HUES64 (cell line): ENCODE measurements around the gene SMIM45.
"Not testable (repeated sequence)": the region's sequence is repeated elsewhere in the genome, so short reads cannot be mapped to it uniquely, and the experiment has no call there.

Experiments
- H3K27ac ChIP-seq: 2 replicates; pipeline ENCODE4 v1.7.0; 2013; ENCODE audit warnings: low read depth, low read length, inconsistent platforms
- H3K27me3 ChIP-seq: 2 replicates; pipeline ENCODE4 v1.6.1; 2013; ENCODE audit warnings: mild to moderate bottlenecking, low read length; ENCODE audit not compliant: insufficient read depth
- H3K36me3 ChIP-seq: 2 replicates; pipeline ENCODE4 v1.6.1; 2013; ENCODE audit warnings: mild to moderate bottlenecking, low read length; ENCODE audit not compliant: insufficient read depth
- H3K4me1 ChIP-seq: 2 replicates; pipeline ENCODE4 v1.6.1; 2013; ENCODE audit warnings: mild to moderate bottlenecking, low read length, moderate library complexity; ENCODE audit not compliant: insufficient read depth
- H3K4me3 ChIP-seq: 2 replicates; pipeline ENCODE4 v1.5.1; 2013; ENCODE audit warnings: mild to moderate bottlenecking, low read length, moderate library complexity
- H3K9ac ChIP-seq: 2 replicates; pipeline ENCODE4 v1.6.1; 2013; ENCODE audit warnings: mild to moderate bottlenecking, low read depth, low read length
- H3K9me3 ChIP-seq: 2 replicates; pipeline ENCODE4 v1.6.1; 2013; ENCODE audit warnings: low read depth, low read length; ENCODE audit not compliant: insufficient read depth
- WGBS: fragments of 150-250, 120-280 bp; methylation state at CpG from one replicate; pipeline ENCODE4 v1.1.7; 2013; ENCODE audit warnings: missing lambda C conversion rate; 5-methylcytosine and 5-hydroxymethylcytosine counted together

The SMIM45 gene

DNA sequence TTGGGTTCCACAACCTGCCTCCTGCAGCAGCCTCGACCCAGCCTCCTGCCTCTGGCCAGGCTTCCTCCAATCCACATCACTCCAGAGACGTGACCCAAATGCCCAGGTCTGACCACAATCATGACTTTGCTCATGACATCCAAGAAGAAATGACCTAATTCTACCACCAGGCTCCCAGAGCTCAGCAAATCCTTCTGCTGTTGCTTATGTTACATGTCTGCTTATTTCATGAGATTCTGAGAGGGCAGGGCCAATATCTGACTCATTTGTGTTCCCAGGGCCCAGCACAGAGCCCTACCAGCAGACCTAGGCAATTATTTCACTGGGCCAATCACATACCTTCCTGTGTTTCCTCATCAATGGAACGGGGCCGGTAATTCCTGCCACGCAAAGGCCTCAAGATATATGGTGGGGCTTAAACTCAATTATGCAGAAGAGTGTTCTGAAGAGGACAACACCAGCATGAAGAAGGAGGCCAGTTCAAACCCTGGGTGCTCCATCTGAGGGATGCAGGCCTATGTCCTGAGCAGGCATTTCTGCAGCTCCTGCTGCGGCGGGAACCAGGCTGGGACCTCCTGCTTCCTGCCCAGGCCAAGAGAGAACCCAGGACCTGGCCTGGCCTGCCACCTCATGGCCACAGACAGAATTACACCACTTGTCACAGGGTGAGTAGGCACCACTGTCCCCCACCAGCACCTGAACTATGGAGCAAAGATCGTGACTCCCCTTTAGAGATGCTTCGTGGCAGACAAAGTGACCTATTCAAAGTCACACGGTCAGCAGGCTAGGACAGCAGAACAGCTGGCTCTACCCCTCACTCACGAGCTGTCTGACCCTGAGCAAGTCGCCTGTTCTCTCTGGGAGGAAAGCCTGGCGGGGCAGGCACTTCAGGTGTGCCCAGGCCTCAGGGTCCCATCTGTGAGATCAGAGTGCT lies 10.9 kb upstream of the SMIM45 start:
- Histone ChIP-seq H3K9me3 (no peaks in the 10 kb centered on the region), H3K36me3 (peaks cover 73% of the 10 kb centered on the region), H3K4me3 (no peak overlapping the region), H3K27me3 (no peaks in the 10 kb centered on the region), H3K9ac (no peak overlapping the region), H3K4me1 (peaks cover 6% of the 10 kb centered on the region), H3K27ac (no peak overlapping the region)
- 72% methylated on average over 13 of the region's 13 CpGs for WGBS

DNA sequence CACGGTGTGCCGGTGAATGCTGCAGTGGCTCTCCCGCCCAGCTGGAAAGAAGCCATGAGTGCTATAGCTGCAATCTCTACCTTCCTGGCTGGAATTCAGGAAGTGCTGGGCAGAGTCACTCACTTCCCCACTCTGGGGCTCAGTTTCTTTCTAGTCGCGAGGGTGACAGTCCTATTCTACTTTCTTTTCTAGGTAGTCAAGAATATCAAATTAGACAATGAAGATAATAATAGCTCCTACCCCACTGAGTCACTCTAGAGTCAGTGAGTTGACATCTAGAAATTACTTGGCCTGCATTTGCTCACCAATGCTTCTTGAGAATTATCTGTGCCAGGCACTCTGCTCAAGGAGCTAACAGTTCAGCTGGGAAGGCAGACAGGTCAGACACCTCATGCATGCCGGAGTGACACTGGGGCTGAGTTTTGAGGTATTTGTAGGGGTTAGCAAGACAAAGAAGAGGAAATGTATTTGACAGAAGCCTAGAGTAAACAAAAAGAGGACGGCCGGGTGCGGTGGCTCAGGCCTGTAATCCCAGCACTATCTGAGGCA lies 8.2 kb upstream of the SMIM45 start:
- no peak overlapping the region for H3K9ac ChIP-seq
- peaks cover 6% of the 10 kb centered on the region for H3K4me1 ChIP-seq
- no peak overlapping the region for H3K27ac ChIP-seq
- H3K36me3 ChIP-seq, result peaks cover 55% of the 10 kb centered on the region
- no peaks in the 10 kb centered on the region for H3K27me3 ChIP-seq
- no peak overlapping the region for H3K4me3 ChIP-seq
- H3K9me3 ChIP-seq, result no peaks in the 10 kb centered on the region
- 86% methylated on average over 9 of the region's 9 CpGs for WGBS

DNA sequence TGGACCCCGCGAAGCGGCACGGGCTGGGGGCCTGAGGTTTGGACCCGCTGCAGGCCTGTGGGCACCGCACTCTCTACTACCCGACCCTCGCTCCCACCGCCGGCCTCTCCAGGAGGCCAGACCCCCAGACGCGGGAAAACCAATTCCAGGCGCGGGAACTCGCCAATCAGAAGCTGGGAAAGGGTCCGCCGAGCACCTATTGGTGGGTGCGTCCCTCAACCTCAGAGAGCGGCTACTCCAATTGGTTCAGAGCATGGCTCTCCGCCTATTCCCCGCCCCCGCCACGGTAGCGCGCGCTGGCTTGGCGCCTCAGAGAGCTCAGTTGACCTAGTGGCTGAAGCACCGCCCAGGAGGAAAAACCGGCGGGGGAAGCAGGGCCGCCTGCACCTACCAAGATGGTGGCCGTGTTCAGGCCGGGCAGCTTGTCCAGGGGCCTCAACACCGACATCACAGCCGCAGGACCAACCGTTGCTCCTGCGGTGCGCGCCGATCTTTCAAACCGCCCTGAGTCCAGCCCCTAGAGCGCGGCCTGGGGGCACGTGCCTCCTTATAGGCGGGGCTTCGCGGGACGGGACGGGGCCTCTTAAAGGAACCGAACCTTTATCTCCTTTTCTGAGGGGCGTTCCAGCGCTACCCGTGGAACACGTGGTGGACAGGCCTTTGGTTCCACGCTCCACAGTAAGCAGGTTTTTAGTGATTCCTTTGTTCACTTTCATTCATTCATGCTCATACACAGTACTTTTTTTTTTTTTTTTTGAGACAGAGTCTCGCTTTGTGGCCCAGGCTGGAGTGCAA lies 5.1 kb upstream of the SMIM45 start, which contains the start of gene CENPM:
Gene CENPM (minus strand): TSS at position 524 of the 795 bp plus-strand sequence. CDS start 76 bp downstream, at position 448.
- Histone ChIP-seq H3K9ac (peak within 1 kb of the TSS; percentile 78), H3K4me1 (peaks cover 6% of the 10 kb centered on the region), H3K36me3 (peaks cover 30% of the 10 kb centered on the region), H3K4me3 (peak within 1 kb of the TSS; percentile 58), H3K27ac (peak within 1 kb of the TSS; percentile 87), H3K9me3 (no peaks in the 10 kb centered on the region), H3K27me3 (no peaks in the 10 kb centered on the region)
- 2% methylated on average over 56 of the region's 56 CpGs for whole genome bisulfite sequencing

DNA sequence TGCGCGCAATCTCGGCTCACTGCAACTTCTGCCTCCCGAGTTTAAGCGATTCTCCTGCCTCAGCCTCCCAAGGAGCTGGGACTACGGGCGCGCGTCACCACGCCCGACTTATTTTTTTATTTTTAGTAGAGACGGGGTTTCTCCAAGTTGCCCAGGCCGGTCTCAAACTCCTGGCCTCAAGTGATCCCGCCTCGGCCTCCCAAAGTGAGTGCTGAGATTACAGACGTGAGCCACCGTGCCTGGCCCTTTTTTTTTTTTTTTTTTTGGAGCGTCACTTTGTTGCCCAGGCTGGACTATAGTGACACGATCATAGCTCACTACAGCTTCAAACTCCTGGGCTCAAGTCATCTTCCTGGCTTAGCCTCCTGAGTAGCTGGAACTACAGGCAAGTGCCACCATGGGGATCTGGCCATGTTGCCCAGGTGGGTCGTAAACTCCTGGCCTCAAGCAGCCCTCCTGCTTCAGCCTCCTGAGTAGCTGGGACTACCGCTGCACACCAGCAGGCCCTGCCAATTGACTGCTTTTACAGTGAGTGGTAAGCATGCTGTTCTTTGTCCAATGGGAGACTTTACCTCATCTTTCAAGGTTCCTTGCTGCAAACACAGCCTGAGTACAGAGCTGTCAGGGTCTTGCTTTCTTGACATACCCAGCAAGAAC lies 4.4 kb upstream of the SMIM45 start:
- Histone ChIP-seq H3K4me1 (peaks cover 6% of the 10 kb centered on the region), H3K36me3 (peaks cover 27% of the 10 kb centered on the region), H3K4me3 (peak overlapping the region; percentile 58), H3K27me3 (no peaks in the 10 kb centered on the region), H3K27ac (no peak overlapping the region), H3K9ac (peak overlapping the region; percentile 78; the same call in 1 of the 2 replicates), H3K9me3 (no peaks in the 10 kb centered on the region)
- WGBS, result 87% methylated on average over 21 of the region's 21 CpGs

DNA sequence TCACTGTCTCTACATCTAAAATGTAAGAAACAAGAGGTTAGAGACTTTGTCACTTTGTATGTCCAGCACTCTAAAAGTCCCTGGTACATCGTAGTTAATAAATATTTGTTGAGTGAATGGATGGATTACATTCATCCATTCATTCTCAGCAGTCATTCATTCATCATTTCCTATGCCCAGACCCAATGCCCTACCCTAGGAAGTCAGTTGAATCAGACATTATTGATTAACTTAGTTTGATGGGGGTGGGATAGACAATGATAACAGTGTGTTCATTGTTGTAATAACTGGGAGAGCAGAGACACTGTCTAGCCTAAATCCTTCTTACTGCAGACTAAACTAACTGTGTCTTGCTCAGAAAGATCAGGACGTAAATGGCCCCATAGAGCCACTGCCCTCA lies 3.8 kb upstream of the SMIM45 start:
- H3K9ac ChIP-seq, result no peak overlapping the region
- no peaks in the 10 kb centered on the region for H3K9me3 ChIP-seq
- peaks cover 6% of the 10 kb centered on the region for H3K4me1 ChIP-seq
- H3K27me3 ChIP-seq, result no peaks in the 10 kb centered on the region
- no peak overlapping the region for H3K4me3 ChIP-seq
- 96% methylated on average over 1 of the region's 2 CpGs for WGBS
- peaks cover 21% of the 10 kb centered on the region for H3K36me3 ChIP-seq
- no peak overlapping the region for H3K27ac ChIP-seq

GRCh38 chr22:41948928-41949296 lies 3.0 kb upstream of the SMIM45 start:
- WGBS, result 91% methylated on average over 8 of the region's 8 CpGs
- not testable (repeated sequence) for H3K9ac ChIP-seq, H3K27ac ChIP-seq, H3K27me3 ChIP-seq, H3K9me3 ChIP-seq, H3K4me3 ChIP-seq, H3K4me1 ChIP-seq
- H3K36me3 ChIP-seq, result peaks cover 13% of the 10 kb centered on the region

GRCh38 chr22:41949297-41949965 lies 2.5 kb upstream of the SMIM45 start:
- H3K4me1 ChIP-seq, result peaks cover 6% of the 10 kb centered on the region
- WGBS, result 92% methylated on average over 7 of the region's 7 CpGs
- H3K27me3 ChIP-seq, result no peaks in the 10 kb centered on the region
- H3K27ac ChIP-seq, result no peak overlapping the region
- no peak overlapping the region for H3K9ac ChIP-seq
- peaks cover 8% of the 10 kb centered on the region for H3K36me3 ChIP-seq
- H3K4me3 ChIP-seq, result no peak overlapping the region
- H3K9me3 ChIP-seq, result no peaks in the 10 kb centered on the region

DNA sequence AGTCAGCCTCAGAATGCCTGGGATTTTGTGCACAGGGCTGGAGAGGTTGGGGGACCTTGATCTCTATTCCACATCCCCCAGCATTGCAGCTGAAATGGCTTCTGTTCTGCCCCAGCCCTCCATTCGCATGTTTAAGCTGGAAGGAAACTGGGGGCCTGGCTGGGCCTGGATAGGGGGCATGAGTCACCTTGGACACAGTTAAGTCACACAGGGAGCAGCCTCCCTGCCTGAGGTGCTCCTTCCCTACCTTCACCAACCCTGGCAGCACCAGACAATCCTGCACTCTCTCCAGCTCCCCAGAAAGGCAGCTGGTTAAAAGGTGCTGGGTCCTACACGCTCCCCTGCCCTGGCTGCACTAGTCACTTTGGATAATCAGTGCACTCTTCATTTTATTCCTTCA lies 763 bp downstream of the SMIM45 start:
- no peaks in the 10 kb centered on the region for H3K9me3 ChIP-seq
- no peak overlapping the region for H3K4me3 ChIP-seq
- no peaks in the 10 kb centered on the region; the same call in 1 of the 2 replicates for H3K4me1 ChIP-seq
- WGBS, result 71% methylated on average over 2 of the region's 2 CpGs
- no peaks in the 10 kb centered on the region; the same call in 1 of the 2 replicates for H3K27me3 ChIP-seq
- no peak overlapping the region for H3K27ac ChIP-seq
- H3K9ac ChIP-seq, result no peak overlapping the region
- H3K36me3 ChIP-seq, result no peaks in the 10 kb centered on the region

DNA sequence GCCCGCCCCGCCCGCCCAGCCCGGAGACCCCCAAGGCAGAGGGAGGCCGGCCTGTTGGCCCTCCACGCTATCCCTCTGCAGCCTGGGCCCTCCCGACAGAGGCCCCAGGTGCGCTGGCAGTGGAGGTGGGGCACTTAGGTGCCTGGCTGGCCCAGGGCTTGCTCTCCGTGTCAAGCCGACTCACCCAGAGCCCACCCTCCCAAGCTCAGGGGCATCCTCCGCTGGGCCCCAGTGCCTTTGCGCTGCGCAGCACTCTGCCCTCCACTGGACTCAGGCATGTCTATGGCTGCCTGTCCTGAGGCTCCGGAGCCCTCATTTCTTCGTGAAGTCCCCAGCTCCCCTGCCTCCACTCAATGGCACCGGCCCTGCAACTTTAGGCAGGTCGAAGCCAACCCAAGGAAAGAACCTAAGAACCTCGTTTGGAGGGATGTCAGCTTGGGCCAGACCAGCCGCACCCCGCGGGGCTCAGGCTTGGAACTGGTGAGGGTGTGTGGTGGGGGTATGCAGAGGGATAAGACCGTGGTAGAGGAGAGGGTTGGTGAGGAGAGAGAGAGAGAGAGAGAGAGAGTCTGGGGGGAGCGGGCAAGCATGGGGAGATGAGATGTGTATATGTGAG lies 6.1 kb downstream of the SMIM45 start:
- peak overlapping the region; percentile 37 for H3K4me3 ChIP-seq
- no peak overlapping the region for H3K27ac ChIP-seq
- no peaks in the 10 kb centered on the region for H3K9me3 ChIP-seq
- no peaks in the 10 kb centered on the region for H3K36me3 ChIP-seq
- no peak overlapping the region for H3K9ac ChIP-seq
- no peaks in the 10 kb centered on the region; the same call in 1 of the 2 replicates for H3K27me3 ChIP-seq
- WGBS, result 49% methylated on average over 23 of the region's 23 CpGs
- H3K4me1 ChIP-seq, result no peaks in the 10 kb centered on the region

DNA sequence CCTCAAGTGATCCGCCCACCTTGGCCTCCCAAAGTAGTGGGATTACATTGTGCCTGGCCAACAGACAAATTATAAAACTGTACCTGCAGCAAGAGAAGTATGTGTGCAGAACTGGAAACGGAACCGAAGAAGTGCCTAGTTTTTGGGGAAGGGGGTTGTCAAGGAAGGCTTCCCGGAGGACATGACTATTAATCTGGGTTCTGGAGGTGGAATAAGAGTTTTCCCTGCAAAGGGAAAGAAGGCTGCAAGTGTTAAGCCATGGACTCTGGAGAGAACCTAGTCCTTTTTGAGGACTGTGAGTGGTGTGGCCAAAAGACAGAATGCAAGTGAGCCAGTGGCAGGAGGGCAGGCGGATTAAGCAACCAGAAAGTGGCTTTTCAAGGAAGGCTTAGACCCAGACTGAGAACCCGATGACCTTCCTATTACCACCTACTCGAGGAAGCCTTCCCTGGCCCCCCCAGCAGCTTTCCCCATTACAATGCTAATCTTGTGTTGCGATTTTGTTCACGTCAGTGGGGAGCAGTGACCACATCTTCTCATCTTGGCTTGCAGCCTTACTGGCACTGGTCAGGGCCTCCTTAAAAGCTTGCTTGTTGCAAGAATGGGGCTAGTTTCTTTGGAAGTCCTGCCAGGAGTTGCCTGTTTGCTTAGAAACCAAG lies 11.6 kb downstream of the SMIM45 start:
- Histone ChIP-seq H3K4me3 (no peak overlapping the region), H3K27me3 (no peaks in the 10 kb centered on the region), H3K36me3 (no peaks in the 10 kb centered on the region), H3K4me1 (0 out of 2 replicates have a peak, but pooled peaks cover 9% of the 10 kb centered on the region), H3K9me3 (no peaks in the 10 kb centered on the region), H3K27ac (no peak overlapping the region), H3K9ac (no peak overlapping the region)
- WGBS, result 59% methylated on average over 9 of the region's 9 CpGs
